Stimulated activated CD8-positive, alpha-beta memory T cell treated with anti-CD3 and anti-CD28 coated beads, Interleukin-2, amount 100 ng/mL, for 48 hours (primary cell): Measurements from ENCODE around the gene TEAD2.

Experiments used
- DNase-seq, 2 donors: peaks; one replicate each; pipeline ENCODE4 v3.0.0-alpha.2; 2020; ENCODE audit warnings: low read depth in 2 of 2

Gene TEAD2

GRCh38 chr19:49348305-49349189 is 13.7 kb downstream of the TEAD2 start:
- DNase-seq: no peak

GRCh38 chr19:49347835-49348234 is 14.4 kb downstream of the TEAD2 start:
- no peak for DNase-seq

- no peak for DNase-seq
Measured at GRCh38 chr19:49347191-49347590, 15.0 kb downstream of the TEAD2 start.

GRCh38 chr19:49344505-49345423 is 17.5 kb downstream of the TEAD2 start:
- DNase-seq: no peak

- DNase-seq: no peak
Measured at GRCh38 chr19:49343123-49343522, 19.1 kb downstream of the TEAD2 start.

- no peak for DNase-seq
Measured at GRCh38 chr19:49342291-49342721, 19.9 kb downstream of the TEAD2 start.

GRCh38 chr19:49340865-49341718 is 21.1 kb downstream of the TEAD2 start:
- DNase-seq: no peak

- no peak for DNase-seq
Measured at GRCh38 chr19:49340069-49340864, 21.9 kb downstream of the TEAD2 start.

GRCh38 chr19:49339301-49340068 is 22.7 kb downstream of the TEAD2 start:
- no peak for DNase-seq

- no peak for DNase-seq
Measured at GRCh38 chr19:49338691-49339300, 23.4 kb downstream of the TEAD2 start.

- no peak for DNase-seq
Measured at GRCh38 chr19:49338023-49338677, 24.1 kb downstream of the TEAD2 start.

- no peak for DNase-seq
Measured at GRCh38 chr19:49337267-49338022, 24.8 kb downstream of the TEAD2 start.

- no peak for DNase-seq
Measured at GRCh38 chr19:49336482-49337266, 25.5 kb downstream of the TEAD2 start.

GRCh38 chr19:49335784-49336481 is 26.3 kb downstream of the TEAD2 start:
- DNase-seq: no peak

GRCh38 chr19:49335071-49335783 is 27.0 kb downstream of the TEAD2 start, which contains the start of gene CD37:
TSS of gene CD37 (plus strand) at chr19:49335406. CDS start at chr19:49335541, 135 bp downstream.
- DNase-seq: peak in 1 of 2 donors; percentile 44

- DNase-seq: peak; percentile 44 to 58
Measured at GRCh38 chr19:49333811-49334288, 28.4 kb downstream of the TEAD2 start.
